Measurements from ENCODE around the gene NCF2.
"Not testable (repeated sequence)": the region's sequence is repeated elsewhere in the genome, so short reads cannot be mapped to it uniquely, and the experiment has no call there.

The NCF2 gene, protein sequence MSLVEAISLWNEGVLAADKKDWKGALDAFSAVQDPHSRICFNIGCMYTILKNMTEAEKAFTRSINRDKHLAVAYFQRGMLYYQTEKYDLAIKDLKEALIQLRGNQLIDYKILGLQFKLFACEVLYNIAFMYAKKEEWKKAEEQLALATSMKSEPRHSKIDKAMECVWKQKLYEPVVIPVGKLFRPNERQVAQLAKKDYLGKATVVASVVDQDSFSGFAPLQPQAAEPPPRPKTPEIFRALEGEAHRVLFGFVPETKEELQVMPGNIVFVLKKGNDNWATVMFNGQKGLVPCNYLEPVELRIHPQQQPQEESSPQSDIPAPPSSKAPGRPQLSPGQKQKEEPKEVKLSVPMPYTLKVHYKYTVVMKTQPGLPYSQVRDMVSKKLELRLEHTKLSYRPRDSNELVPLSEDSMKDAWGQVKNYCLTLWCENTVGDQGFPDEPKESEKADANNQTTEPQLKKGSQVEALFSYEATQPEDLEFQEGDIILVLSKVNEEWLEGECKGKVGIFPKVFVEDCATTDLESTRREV

DNA sequence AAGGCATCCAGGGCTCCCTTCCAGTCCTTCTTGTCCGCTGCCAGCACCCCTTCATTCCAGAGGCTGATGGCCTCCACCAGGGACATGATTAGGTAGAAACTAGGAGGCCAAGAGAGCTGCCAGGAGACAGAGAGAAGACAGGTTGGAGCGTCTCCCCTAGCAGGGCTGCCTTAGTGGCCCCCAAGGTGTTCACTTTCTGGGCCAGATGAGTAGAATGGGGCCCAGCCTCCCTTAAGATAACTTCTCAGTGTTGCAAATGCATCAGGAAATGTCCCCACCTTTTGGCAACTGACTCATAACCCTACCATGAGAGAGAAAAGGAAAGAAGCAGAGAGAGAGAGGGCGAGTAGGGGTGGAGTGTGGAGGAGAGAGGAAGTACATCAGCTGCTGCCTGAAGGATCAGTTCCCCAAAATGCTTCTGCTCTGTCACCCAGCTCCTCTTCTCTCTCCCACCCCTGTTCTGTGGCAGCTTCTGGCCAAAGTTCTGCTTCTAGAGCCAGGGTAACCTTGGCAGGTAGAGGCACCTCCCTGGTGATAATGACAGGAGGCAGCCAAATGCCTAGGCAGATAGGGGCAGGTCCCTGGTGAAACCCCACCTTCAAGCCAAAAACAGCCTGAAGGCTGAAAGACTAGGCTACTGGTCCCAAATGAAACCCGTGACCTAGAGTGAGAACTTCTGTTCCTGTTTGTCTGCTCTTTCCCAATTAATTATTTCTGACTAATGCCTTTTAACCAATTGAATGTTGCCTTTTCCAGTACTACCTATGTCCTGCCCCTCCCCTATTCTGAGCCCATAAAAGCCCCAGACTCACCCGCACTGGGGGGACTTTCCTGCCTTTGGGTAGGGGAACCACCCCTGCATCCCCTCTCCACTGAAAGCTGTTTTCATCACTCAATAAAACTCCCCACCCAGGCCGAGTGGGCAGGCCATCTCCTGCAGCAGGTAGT, at the start of gene NCF2:
Gene NCF2 (minus strand): TSS at position 216 of the 948 bp plus-strand sequence. CDS start 130 bp downstream, at position 86.
- in situ Hi-C loops (cut with HindIII; ENCODE audit: low pct_ligation_motif_present, low pct_unique_long_range_greater_than_20kb, low sequenced_read_pairs), result no loop called here
- DNase-seq, result no peak

DNA sequence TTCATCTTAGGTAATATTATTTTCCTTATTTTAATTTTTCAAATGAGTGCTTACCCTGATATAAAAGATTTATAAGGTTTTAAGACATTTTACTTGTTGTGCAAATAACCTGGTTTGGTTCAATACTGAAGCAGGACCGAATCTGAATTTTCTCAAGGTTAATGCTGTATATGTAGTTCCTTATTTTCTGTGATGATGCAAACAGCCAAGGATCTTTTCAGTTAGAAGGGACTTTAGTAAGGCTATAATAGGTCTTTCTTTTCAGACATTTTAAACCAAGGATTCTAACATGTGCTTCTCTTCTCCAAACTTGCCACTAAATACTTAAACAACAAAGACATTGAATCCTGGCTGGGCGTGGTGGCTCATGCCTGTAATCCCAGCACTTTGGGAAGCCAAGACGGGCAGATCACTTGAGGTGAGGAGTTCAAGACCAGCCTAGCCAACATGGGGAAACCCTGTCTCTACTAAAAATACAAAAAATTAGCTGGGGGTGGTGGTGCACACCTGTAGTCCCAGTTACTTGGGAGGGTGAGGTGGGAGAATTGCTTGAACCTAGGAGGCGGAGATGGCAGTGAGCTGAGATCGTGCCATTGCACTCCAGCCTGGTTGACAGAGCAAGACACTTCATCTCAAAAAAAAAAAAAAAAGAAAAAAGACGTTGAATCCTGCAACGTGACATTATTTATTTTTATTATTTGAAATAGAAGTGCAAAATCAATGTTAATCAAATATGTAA, 48.6 kb upstream of the NCF2 start:
- in situ Hi-C loops (cut with HindIII; ENCODE audit: low pct_ligation_motif_present, low pct_unique_long_range_greater_than_20kb, low sequenced_read_pairs), result no loop called here

DNA sequence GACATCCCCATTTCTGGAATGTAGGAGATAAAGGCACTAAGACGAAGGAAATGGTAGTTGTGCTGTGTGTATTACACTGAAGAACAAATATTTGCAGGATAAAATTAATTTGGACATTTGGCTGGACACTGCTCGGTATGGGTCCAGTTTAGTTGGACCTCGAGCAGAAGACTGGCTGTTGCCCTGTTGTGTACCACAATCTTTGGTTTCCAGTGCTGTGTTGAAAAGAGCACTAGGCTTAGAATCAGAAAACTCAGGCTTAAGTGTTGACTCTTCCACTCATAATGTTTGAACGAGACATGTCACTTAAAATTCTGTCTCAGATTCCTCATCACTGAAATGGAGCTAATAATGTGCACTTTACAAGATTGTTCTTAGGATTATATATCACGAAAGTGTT, 46.5 kb upstream of the NCF2 start:
- in situ Hi-C loops (cut with HindIII; ENCODE audit: low pct_ligation_motif_present, low pct_unique_long_range_greater_than_20kb, low sequenced_read_pairs), result no loop called here
- no peak for DNase-seq

More for the DNA sequence above, 48.6 kb upstream of the NCF2 start:
- no peak for DNase-seq

DNA sequence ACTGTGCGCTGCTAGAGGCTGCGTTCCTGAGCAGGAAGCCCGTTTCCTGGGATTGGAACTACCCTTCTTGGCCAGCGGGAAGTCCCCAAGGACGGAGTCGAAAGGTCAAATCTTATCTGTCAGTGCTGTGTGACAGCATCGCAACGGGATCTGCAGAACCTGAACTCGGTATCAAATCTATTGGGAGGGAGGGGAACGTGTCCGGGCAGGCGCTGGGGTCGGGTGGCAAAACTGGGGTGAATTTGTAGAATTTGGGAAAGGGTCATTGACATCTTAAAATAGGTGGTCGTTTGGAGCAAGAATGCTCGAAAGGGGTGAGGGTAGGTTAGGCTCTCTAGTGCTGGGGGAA, 46.0 kb upstream of the NCF2 start:
- in situ Hi-C loops (cut with HindIII; ENCODE audit: low pct_ligation_motif_present, low pct_unique_long_range_greater_than_20kb, low sequenced_read_pairs), result no loop called here
- DNase-seq, result no peak

DNA sequence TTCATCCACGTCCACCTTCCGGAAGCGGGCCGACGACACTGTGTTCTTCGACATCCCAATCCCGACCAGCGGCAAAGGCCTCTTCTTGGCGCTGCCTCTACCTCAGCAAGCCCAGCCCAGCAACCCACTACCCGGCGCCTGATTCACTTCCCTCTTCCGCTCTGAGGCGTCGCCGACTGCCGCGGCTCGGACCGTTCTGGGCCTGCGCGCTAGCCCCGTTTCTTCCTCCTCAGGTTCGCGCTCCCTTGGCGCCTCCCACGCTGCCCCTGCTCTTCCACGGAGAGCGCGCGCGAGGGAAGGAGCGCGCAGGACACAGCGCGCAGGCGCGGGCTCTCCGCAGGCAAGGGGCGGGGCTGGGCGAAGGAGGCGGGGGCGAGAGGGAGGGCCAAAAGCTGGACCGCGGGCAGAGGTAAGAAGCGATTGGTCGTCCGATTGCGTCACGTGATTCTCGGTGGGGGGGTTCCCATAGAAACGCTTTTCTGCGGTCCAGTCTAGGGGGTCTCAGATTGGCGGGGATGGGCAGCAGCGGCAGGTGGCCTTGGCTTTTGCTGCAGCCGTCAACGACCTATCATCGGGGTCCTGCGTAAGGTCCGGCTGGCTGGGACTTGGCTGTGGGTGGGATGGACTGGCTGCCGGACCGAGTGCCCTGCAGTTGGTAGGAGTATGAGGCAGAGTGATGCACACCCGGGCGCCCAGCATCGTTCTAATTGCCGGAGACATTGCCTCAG, 45.5 kb upstream of the NCF2 start, which contains the start of gene ARPC5:
Gene ARPC5 (minus strand): TSS at position 178 of the 728 bp plus-strand sequence. CDS start 124 bp downstream, at position 54.
- peak; percentile 98 for DNase-seq
- in situ Hi-C loops (cut with HindIII; ENCODE audit: low pct_ligation_motif_present, low pct_unique_long_range_greater_than_20kb, low sequenced_read_pairs), result no loop called here

DNA sequence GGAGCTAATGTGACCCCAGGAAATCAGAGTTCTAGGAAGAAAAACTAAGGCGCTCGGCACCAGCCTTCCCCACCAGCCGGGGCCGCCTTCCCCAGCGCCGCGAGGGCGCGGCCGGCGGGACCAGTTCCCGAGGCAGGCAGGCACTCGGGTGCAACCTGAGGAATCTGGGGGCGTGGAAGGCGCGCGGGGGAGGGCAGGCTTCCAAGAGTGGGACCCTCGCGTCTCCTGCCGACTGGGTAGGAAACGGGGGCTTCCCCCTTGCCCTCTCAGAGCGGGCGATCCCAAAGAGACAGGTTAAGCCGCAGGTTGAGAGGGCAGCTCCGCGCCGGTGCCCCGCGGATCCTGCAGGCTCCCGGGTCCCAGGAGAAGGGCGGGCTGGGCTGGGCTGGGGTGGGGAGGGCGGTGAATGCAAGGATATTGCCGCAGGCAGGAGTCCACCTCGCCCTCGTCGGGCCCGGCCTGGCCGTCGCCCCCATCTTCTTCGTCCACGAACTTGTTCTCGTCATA, 44.9 kb upstream of the NCF2 start:
- in situ Hi-C loops (cut with HindIII; ENCODE audit: low pct_ligation_motif_present, low pct_unique_long_range_greater_than_20kb, low sequenced_read_pairs), result no loop called here
- peak; percentile 39 for DNase-seq

DNA sequence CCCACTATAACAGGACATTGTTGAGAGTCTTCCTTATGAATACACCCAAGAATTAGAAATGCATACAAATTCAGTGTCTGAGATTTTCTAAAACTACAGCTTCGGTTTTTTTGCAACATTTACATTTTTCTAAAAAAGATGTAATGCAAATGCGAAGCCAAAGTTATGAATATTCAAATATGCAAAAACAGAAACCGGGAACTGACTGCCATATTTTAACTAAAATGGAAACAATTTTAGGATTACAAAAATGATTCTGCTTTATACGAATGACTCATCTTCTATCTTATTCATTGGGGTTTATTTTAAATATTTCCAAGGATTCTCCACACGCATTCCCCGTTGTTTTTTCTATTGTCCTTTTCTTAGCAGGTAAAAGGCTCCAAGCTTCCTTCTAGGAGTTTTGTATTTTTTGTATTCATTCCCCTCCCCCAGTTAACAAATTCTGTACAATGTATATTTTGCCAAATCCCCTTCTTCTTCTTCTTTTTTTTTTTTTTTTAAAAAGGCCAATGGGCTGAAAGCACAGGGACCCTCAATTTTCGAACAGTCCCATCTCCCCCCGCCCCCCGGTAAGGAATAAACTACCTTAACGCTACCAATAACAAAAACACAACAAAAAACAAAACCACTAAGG, 44.3 kb upstream of the NCF2 start:
- no peak for DNase-seq
- in situ Hi-C loops (cut with HindIII; ENCODE audit: low pct_ligation_motif_present, low pct_unique_long_range_greater_than_20kb, low sequenced_read_pairs), result no loop called here

DNA sequence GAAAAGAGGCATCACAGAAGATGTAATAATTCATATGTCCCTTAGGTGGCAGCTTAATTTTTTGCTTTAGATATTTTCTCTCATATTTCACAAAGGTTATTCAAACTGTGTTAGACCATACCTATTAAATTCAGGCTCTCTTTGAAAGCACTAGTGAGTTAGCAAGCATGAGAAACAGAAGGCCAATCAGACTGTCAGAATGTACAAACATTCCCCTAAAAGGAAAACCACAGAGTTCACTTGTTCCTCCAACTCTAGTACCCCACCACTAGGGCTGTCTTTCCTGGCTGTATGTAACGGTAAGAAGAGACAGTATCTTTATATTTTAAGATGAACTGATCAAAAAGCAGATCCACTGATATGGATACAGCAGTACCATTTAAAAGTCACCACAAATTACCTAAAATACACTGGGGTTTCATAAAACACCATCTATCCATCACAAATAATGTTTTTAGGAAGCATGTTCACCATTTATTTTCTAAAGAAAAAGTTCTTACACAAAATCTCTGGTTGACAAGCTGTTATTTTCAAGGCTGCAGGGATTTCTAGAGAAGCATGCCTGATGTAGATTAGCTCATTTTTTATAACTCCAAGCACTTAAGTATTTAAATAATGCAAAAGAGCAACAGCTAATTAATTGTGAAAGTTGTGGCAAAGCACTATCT, 43.6 kb upstream of the NCF2 start:
- peak; percentile 85 for DNase-seq

DNA sequence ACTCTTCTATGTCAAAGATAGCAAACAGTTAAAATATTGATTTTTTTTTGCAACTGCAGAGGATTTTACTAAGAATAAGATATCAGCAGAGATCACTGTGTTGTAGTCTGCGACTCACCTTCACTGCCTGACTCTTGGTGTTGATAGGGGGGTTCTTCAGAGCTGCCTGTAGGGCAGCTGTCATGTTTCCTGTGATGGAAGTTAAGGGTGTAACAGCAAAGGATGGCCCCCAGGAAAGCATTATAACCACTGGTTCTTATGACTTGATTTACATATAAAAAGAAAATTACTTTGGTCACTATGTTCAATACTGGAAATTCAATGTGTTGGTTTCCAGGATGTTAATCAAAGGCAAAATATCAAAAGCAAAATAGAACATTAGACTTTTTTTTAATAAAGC, 42.7 kb upstream of the NCF2 start:
- in situ Hi-C loops (cut with HindIII; ENCODE audit: low pct_ligation_motif_present, low pct_unique_long_range_greater_than_20kb, low sequenced_read_pairs), result no loop called here
- no peak for DNase-seq

More for the DNA sequence above, 43.6 kb upstream of the NCF2 start:
- in situ Hi-C loops (cut with HindIII; ENCODE audit: low pct_ligation_motif_present, low pct_unique_long_range_greater_than_20kb, low sequenced_read_pairs), result no loop called here

DNA sequence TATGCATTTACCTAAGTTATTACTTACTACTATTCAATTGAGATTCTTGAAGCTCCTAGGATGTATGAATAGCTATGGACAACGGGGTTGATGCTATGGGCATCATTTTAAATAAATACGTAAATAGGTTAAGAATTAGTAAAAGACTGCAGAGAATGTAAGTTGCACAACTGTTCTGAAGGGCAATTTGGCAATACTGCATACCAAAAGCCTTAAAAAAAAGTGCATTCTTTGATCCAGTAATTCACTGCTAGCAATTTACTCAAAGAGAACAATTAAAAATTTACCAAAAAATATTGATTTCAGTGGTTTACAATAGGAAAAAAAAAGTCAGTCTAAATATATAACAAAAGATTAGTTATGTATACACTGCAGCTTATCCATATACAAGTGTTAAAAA, 41.9 kb upstream of the NCF2 start:
- DNase-seq, result no peak
- in situ Hi-C loops (cut with HindIII; ENCODE audit: low pct_ligation_motif_present, low pct_unique_long_range_greater_than_20kb, low sequenced_read_pairs), result no loop called here

DNA sequence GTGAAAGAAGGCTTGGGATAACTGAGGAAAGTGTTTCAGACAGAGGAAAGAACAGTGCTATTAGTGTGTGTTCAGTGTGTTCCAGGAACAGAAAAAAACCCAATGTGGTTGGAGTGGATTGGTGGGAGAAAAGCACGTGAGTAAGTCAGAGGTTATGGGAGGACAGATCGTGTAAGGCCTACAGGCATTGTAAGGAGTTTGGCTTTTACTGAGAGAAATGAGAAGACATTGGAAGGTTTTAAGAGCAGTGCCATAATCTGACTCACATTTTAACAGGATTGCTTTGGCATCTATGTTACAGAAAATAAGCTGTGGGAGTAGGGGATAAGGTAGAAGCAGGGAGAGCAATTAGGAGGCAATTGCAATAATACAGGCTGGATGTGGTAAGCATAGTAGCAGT, 40.5 kb upstream of the NCF2 start:
- in situ Hi-C loops (cut with HindIII; ENCODE audit: low pct_ligation_motif_present, low pct_unique_long_range_greater_than_20kb, low sequenced_read_pairs), result no loop called here
- DNase-seq, result no peak

DNA sequence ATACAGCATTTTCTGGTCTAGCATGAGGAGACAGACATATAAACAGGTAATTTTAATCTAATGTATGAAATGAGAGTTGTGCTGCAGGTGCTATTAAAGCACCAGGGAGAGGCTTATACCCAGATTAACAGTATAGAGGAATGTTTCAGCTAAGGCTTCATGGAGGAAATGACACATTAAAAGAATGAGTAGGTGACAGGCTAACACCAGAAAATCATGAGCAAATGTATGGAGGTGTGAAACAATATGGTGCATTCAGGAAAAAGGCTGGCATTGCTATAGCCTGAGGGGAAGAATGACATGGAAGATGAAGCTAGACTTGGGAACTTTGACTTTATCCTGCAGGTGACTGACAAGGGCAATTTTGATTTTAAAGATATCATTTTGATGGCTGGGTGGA, 38.3 kb upstream of the NCF2 start:
- in situ Hi-C loops (cut with HindIII; ENCODE audit: low pct_ligation_motif_present, low pct_unique_long_range_greater_than_20kb, low sequenced_read_pairs), result no loop called here

DNA sequence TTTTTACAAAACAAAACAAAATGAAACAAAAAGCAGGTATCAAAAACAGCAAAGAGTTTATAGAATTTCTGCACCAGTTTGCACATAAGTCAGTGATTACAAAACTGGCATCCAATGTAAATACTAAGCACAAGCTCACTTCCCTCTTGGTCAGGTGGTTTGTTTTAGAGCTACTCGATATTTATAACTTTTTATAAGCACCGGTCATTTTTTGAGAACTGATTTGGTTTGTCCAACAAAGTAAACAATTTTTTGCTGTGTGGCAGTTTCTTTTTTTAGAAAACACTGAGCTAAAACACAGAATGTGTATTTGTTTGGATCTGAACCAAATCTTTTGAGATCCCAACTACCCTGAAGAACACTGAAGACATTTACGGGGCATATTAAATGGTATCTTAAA, 36.0 kb upstream of the NCF2 start:
- DNase-seq; in situ Hi-C loops (cut with HindIII; ENCODE audit: low pct_ligation_motif_present, low pct_unique_long_range_greater_than_20kb, low sequenced_read_pairs): not testable (repeated sequence)

More for the DNA sequence above, 38.3 kb upstream of the NCF2 start:
- no peak for DNase-seq

DNA sequence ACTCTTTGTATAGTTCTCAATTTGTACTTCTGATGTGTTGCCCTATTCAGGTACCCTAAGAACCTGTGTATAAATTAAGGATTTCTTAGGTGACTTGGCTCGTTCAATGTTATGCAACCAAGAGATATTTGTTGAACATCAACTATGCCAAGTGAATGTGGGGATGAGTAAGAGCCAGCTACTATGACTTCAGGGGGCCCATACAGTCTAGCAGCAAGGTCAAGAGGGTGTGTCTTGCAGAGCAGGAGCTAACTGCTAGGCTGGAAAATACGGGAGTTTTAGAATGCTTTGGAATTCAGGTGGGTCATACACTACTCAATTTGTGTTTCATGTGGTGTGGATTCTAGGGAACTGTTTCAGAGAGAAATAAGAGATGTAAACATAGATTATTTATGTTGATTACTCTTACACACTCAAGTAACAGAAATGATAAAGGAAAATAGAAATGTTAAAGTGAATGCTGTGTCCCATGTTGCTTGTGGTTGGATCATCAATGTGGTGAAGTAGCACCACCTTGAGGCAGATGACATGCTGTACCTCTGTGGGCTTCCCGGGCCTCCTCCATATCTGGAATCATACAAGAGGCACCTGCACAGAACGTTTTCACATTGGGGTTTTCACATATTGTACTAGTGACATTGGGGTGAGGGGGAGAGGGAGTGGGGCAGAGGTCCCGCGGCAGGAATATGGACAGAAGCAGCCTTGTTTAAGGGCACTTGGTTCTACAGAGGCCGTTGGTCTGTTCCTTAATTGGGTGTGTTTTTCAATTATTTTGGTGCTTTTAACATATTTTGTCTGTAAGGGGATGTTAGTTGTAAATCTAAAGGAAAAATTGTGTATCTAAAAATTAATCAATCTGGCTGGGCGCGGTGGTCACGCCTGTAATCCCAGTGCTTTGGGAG, 32.9 kb upstream of the NCF2 start:
- DNase-seq, result peak; percentile 82
- in situ Hi-C loops (cut with HindIII; ENCODE audit: low pct_ligation_motif_present, low pct_unique_long_range_greater_than_20kb, low sequenced_read_pairs), result no loop called here

DNA sequence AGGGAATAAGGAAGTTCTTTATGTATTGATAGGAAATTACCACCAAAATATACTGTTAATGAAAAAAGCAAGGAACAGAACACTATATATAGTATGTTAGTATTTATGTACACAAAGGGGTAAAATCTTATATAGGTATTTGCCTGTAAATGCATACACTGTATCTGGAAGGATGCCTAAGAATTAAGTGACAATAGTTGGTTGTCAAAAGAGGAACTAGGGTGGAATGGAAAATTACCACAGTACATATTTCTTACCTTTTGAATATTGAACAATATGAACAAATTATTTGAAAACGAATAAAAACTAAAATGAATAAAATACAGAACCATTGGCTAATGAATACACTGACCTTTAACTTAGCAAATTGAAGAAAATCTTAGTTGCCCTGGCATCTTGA, 31.8 kb upstream of the NCF2 start:
- no peak for DNase-seq
- in situ Hi-C loops (cut with HindIII; ENCODE audit: low pct_ligation_motif_present, low pct_unique_long_range_greater_than_20kb, low sequenced_read_pairs), result no loop called here

DNA sequence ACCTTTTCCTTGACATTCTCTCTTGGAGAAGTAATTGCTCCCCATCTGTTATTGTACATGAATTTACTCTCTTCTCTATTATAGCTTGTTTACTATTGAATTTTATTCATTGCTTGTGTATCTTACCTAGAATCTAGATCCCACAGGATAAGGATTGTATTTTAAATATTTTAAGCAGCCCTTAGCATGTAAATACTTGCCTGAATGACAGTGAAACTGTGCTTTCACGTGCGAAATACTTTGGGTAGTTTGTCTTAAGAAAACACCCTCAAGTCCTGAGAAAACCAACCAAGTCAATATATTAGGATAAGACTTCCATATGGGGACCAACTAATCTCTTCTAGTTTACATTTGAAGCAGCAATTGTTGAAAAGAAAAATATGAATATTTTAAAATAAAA, 30.1 kb upstream of the NCF2 start:
- in situ Hi-C loops (cut with HindIII; ENCODE audit: low pct_ligation_motif_present, low pct_unique_long_range_greater_than_20kb, low sequenced_read_pairs), result no loop called here
- no peak for DNase-seq
